HG02642 (cell line): ENCODE measurements around the gene YBX2.
A peak's percentile ranks its signal among the peaks of the same experiment; 100 is the strongest.

Source experiments
- ATAC-seq: cut with Tn5 transposase; IDR thresholded peaks from one replicate; pipeline ENCODE4 v1.9.1; 2021; ENCODE audit warnings: mild to moderate bottlenecking; ENCODE audit not compliant: unreplicated experiment, poor library complexity

Gene YBX2

GRCh38 chr17:7280519-7281073 is 13.8 kb downstream of the YBX2 start:
- peak; percentile 65 for ATAC-seq

- no peak for ATAC-seq
These were observed 15.0 kb downstream of the YBX2 start for GRCh38 chr17:7279448-7279847.

GRCh38 chr17:7266784-7267183 is 27.7 kb downstream of the YBX2 start:
- no peak for ATAC-seq

DNA sequence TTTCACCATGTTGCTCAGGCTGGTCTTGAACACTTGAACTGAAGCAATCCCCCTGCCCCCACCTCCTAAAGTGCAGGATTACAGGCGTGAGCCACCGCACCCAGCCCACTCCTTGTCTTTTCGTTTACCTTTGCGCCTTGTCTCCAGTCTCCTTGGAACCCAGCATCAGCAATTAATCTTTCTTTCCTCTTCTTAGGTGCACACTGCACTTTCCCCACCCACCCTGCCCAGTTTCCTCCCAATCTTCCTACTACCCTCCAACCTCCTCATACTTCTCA is 30.7 kb downstream of the YBX2 start:
- ATAC-seq: no peak

DNA sequence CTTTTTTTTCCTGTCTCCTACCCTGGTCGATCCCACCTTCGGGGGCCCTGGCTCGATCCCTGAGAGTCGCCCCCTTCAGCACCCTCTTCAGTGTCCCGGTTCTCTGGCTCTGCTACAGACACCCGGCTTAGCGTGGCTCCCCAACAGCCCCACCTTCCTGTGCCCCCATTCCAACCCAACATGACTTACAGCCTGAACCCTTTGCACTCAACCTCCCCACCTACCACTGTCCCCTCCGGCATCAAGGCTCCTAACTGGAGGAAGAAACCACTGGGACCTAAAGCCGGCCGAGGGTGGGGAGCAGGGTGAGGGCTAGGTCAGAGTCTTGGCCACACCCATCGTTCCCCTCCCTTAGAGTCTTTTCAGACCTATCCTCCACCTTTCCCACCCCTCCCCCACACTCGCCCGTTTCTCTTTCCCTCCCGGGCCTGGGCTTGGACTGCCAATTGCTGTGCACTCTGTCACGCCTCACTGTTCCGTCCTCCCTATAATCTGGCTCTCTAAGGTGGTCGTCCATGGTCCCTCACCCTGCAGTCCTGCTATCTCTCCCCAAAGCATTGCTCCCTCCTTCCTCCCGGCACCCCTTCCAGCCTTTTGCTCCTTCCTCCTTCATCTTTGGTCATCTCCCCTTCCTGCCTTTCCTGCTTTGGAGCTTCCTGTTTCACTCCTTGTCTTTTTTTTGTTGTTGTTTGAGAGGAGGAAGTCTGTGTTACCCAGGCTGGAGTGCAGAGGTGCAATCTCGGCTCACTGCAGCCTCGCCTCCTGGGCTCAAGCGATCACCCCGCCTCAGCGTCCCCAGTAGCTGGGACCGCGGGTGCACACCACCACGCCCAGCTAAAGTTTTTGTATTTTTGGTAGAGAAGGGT is 31.3 kb downstream of the YBX2 start:
- no peak for ATAC-seq

- no peak for ATAC-seq
These were observed 32.1 kb downstream of the YBX2 start, which contains the start of gene CLDN7 for GRCh38 chr17:7262192-7262934. Gene CLDN7 (minus strand): TSS chr17:7262478. CDS start chr17:7262043, 435 bp downstream.

DNA sequence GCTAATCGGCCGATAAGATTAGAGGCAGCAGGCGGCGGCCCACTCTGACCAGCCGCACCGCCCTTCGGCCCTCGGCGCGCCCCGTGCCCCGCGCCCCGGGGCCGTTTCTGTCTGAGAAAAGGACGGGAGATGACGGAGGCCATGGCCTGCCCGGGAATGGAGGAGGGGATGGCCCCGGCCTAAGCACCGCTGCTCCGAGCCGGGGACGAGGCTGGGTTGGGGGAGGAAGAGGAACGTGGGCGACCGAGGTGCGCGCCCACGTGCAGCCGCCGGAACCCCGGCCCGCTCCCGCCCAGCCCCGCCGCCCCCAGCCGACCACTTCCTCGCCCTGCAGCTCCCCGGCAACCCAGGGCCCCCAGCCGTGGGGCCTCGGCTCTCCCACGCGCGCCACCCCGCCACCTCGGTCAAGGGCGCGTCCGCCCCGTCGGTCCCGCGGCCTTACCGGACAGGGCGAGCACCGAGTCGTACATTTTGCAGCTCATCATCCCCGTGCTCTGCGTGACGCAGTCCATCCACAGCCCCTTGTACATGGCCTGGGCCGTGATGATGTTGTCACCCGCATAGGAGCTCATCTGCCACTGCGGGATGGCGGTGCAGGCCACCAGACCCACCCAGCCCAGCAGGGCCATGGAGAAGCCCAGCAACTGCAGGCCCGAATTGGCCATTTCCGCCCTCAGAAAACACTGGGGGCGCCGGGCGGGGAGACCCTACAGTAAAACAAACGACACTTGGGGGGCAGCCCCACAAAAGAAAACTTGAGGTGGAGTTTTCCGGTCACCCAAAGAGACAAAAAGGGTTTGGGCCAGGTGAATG is 32.9 kb downstream of the YBX2 start:
- no peak for ATAC-seq

GRCh38 chr17:7260651-7261378 is 33.6 kb downstream of the YBX2 start:
- no peak for ATAC-seq

DNA sequence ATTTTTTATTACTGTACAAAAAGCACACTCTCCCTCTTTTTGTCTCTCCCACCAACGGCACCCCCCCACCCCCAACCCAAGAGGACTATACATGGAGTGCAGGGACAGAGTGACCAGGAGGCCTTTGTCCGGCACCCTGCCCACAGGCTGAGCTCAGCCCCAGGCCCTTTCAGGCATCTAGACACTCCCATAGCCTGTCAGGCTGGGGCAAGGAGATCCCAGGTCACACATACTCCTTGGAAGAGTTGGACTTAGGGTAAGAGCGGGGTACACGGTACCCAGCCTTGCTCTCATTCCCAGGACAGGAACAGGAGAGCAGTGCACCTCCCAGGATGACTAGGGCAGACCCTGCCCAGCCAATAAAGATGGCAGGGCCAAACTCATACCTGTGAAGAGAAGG is 34.3 kb downstream of the YBX2 start:
- no peak for ATAC-seq

GRCh38 chr17:7259555-7259889 is 34.9 kb downstream of the YBX2 start:
- no peak for ATAC-seq

- no peak for ATAC-seq
These were observed 35.5 kb downstream of the YBX2 start for GRCh38 chr17:7258731-7259554.

GRCh38 chr17:7256766-7257456 is 37.5 kb downstream of the YBX2 start:
- no peak for ATAC-seq

- ATAC-seq: no peak
These were observed 39.9 kb downstream of the YBX2 start for GRCh38 chr17:7254511-7254910.

DNA sequence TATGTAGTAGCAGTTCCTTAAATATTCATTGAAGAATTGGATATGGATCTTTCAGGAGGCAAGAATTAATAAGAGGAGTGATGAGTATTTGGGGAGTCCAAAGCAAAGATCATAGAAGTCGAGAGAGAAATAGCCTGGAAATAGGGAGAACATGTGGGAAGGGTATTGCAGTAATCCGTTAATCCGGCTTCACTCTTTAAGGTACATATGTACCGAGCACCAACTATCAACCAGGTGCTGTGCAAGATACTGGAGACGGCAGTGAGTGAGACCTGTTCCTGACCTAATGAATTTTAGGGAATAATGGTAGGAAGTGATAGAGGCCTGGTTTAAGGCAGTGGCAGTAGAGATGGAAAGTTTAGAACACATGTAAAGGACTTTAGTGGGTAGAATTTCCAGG is 41.4 kb downstream of the YBX2 start:
- no peak for ATAC-seq

GRCh38 chr17:7252176-7253043 is 42.0 kb downstream of the YBX2 start, which contains the start of gene ELP5:
Gene ELP5 (plus strand): TSS chr17:7252215. CDS start chr17:7252551, 336 bp downstream.
- peak; percentile 58 for ATAC-seq

GRCh38 chr17:7251661-7252175 is 42.7 kb downstream of the YBX2 start, which contains the start of gene CTDNEP1:
Gene CTDNEP1 (minus strand): TSS chr17:7251734. CDS start chr17:7251296, 438 bp downstream.
- ATAC-seq: peak; percentile 80
